A172 (cell line): ENCODE data around the gene WASHC2A. TPM values are rescaled to one million over a fixed set of nuclear protein-coding genes. Genes with fewer than 3 reads are reported as not detected.
"Not testable (repeated sequence)": the region's sequence is repeated elsewhere in the genome, so short reads cannot be mapped to it uniquely, and the experiment has no call there.

Experiments
- DNase-seq: peaks from one replicate; pipeline ENCODE4 v3.0.0-alpha.2; 2015; ENCODE audit warnings: low spot score
- total RNA-seq: library from RNA; depleted of rRNA; stranded (reverse); fragments of >200 nt; shearing (Covaris generic); gene quantifications from 2 replicates; pipeline ENCODE4 v1.2.3, GENCODE V29; 2014; rRNA removed

WASHC2A gene
- total RNA-seq, 1 experiment from 2014 or later, result 36.7 TPM

GRCh38 chr10:50143512-50144174, 75.9 kb downstream of the WASHC2A start:
- DNase-seq, result not testable (repeated sequence)

- DNase-seq, result not testable (repeated sequence)
Observed at GRCh38 chr10:50145575-50145974, 77.8 kb downstream of the WASHC2A start.

GRCh38 chr10:50152792-50153272, 85.1 kb downstream of the WASHC2A start:
- no peak for DNase-seq

GRCh38 chr10:50157868-50158267, 90.1 kb downstream of the WASHC2A start:
- DNase-seq, result not testable (repeated sequence)

GRCh38 chr10:50159856-50160255, 92.1 kb downstream of the WASHC2A start:
- DNase-seq, result not testable (repeated sequence)

- DNase-seq, result not testable (repeated sequence)
Observed at GRCh38 chr10:50165038-50165437, 97.3 kb downstream of the WASHC2A start.

- not testable (repeated sequence) for DNase-seq
Observed at GRCh38 chr10:50167833-50168232, 100.1 kb downstream of the WASHC2A start.

GRCh38 chr10:50169506-50169905, 101.8 kb downstream of the WASHC2A start:
- DNase-seq, result peak; percentile 52

GRCh38 chr10:50174788-50175525, 107.2 kb downstream of the WASHC2A start:
- DNase-seq, result peak; percentile 84

Other genes starting within 250 kb of the WASHC2A start
- 29.8 and 54.5 TPM in 2 replicates for gene PARG, start 125.9 kb upstream of the WASHC2A start, total RNA-seq
- 6.8 and 8.2 TPM in 2 replicates for gene TIMM23B, start 125.9 kb upstream of the WASHC2A start, total RNA-seq
- 0.62 and 3.6 TPM in 2 replicates for gene AGAP6, start 79.5 kb upstream of the WASHC2A start, total RNA-seq
- 0.46 and 0.83 TPM in 2 replicates for gene ASAH2, start 183.6 kb downstream of the WASHC2A start, total RNA-seq